Neutrophil (primary cell): ENCODE data around the gene SH2B3.
A peak's percentile ranks its signal among the peaks of the same experiment; 100 is the strongest.

Source experiments
- H3K27ac ChIP-seq: fragments of 200-600 bp; sonication (generic); 2 replicates; pipeline ENCODE4 v1.5.1; 2016; ENCODE audit warnings: mild to moderate bottlenecking, moderate library complexity
- H3K27me3 ChIP-seq: fragments of 200-600 bp; sonication (generic); 2 replicates; pipeline ENCODE4 v1.6.0; 2016; ENCODE audit warnings: mild to moderate bottlenecking
- H3K36me3 ChIP-seq: fragments of 200-600 bp; sonication (generic); 2 replicates; pipeline ENCODE4 v1.5.1; 2017
- H3K4me1 ChIP-seq, 2 experiments: fragments of 200-600 bp in 1 of 2; sonication (generic) in 1 of 2; 1 replicate in 1 of 2; 2 replicates in 1 of 2; pipeline versions ENCODE4 v1.5.1 to v1.6.1; 2013 to 2016; ENCODE audit warnings: low read depth in 1 of 2, low read length in 1 of 2, mild to moderate bottlenecking in 1 of 2, moderate library complexity in 1 of 2; ENCODE audit not compliant: control insufficient read depth in 1 of 2, insufficient read depth in 1 of 2
- H3K4me3 ChIP-seq, 2 experiments: fragments of 200-600 bp in 1 of 2; sonication (generic) in 1 of 2; 1 replicate in 1 of 2; 2 replicates in 1 of 2; pipeline ENCODE4 v1.5.1; 2013 to 2016; ENCODE audit warnings: low read depth in 1 of 2, low read length in 1 of 2, mild to moderate bottlenecking in 1 of 2, moderate library complexity in 1 of 2
- H3K9me3 ChIP-seq: fragments of 200-600 bp; sonication (generic); 2 replicates; pipeline ENCODE4 v1.5.1; 2016
- TF ChIP-seq, protein P1 (sequence below): fragments of 200-600 bp; sonication (generic); IDR thresholded peaks from 2 replicates; pipeline ENCODE4 v1.5.1; 2016; ENCODE audit warnings: antibody characterized with exemption

SH2B3 gene

GRCh38 chr12:111445726-111446581 lies 40.2 kb downstream of the SH2B3 start:
- Histone ChIP-seq H3K36me3 (peaks cover 42% of the 10 kb centered on the region), H3K27ac (peak overlapping the region; percentile 80), H3K4me3 (peak overlapping the region in 1 of 2 experiments; percentile 16), H3K27me3 (no peaks in the 10 kb centered on the region), H3K9me3 (no peaks in the 10 kb centered on the region), H3K4me1 (peaks cover 45 to 49% of the 10 kb centered on the region in 2 experiments)
- TF ChIP-seq, protein P1, sequence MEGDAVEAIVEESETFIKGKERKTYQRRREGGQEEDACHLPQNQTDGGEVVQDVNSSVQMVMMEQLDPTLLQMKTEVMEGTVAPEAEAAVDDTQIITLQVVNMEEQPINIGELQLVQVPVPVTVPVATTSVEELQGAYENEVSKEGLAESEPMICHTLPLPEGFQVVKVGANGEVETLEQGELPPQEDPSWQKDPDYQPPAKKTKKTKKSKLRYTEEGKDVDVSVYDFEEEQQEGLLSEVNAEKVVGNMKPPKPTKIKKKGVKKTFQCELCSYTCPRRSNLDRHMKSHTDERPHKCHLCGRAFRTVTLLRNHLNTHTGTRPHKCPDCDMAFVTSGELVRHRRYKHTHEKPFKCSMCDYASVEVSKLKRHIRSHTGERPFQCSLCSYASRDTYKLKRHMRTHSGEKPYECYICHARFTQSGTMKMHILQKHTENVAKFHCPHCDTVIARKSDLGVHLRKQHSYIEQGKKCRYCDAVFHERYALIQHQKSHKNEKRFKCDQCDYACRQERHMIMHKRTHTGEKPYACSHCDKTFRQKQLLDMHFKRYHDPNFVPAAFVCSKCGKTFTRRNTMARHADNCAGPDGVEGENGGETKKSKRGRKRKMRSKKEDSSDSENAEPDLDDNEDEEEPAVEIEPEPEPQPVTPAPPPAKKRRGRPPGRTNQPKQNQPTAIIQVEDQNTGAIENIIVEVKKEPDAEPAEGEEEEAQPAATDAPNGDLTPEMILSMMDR = no peak

GRCh38 chr12:111446631-111447570 lies 41.2 kb downstream of the SH2B3 start:
- Histone ChIP-seq H3K9me3 (no peaks in the 10 kb centered on the region), H3K4me1 (peaks cover 45 to 49% of the 10 kb centered on the region in 2 experiments), H3K36me3 (peaks cover 49% of the 10 kb centered on the region), H3K27ac (peak overlapping the region; percentile 80), H3K4me3 (no peak overlapping the region), H3K27me3 (no peaks in the 10 kb centered on the region)
- TF ChIP-seq, protein P1 = no peak

DNA sequence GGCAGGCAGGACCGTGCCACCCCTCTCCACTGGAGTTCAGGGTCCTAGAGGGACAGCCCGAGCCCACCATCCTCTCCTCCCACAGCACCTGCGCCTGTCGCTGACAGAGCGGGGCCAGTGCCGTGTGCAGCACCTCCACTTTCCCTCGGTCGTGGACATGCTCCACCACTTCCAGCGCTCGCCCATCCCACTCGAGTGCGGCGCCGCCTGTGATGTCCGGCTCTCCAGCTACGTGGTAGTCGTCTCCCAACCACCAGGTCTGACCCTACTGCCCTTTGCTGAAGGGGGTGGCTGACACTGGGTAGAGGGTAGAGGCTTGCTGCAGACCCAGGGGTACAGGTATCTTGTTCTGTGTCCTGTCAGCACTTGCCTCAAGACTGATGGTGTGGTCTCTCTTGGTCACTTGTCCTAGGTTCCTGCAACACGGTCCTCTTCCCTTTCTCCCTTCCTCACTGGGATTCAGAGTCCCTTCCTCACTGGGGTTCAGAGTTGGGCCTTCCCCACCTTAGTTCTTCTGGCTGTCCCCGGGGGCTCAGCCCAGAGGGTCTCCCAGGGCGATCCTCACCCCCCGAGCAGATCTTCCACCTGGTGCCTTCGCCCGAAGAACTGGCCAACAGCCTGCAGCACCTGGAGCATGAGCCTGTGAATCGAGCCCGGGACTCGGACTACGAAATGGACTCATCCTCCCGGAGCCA lies 42.0 kb downstream of the SH2B3 start:
- Histone ChIP-seq H3K27ac (no peak overlapping the region), H3K36me3 (peaks cover 52% of the 10 kb centered on the region), H3K4me3 (no peak overlapping the region), H3K4me1 (peaks cover 41 to 42% of the 10 kb centered on the region in 2 experiments), H3K27me3 (no peaks in the 10 kb centered on the region), H3K9me3 (no peaks in the 10 kb centered on the region)
- TF ChIP-seq, protein P1 = no peak

DNA sequence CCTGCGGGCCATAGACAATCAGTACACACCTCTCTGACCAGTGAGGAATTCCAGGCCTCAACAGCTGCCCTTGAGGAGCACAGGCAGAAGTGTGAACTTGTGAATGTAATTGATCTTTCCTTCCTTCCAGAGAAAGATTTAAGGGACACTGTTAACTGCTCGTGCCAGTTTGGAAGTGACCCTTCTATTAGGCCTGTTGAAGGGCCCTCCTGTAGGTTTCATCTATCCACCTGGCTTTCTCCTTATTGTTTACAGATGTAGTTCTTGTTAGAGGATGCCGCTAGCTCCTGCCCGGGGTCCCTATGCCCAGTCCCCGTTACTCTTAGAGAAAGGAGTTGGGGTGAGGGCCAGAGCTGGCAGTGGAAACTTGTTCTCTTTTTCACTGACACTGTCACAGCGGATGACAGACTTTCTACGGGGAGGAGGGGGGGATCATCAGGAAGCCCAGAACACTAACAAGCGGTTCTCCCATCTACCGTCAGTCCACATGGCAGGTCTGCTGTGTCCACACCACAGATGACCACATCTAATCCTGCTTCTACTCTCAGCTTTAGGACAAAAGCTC lies 42.6 kb downstream of the SH2B3 start:
- Histone ChIP-seq H3K27me3 (no peaks in the 10 kb centered on the region), H3K27ac (no peak overlapping the region), H3K9me3 (no peaks in the 10 kb centered on the region), H3K4me3 (no peak overlapping the region), H3K4me1 (peaks cover 34 to 36% of the 10 kb centered on the region in 2 experiments), H3K36me3 (peaks cover 58% of the 10 kb centered on the region)
- TF ChIP-seq, protein P1 = no peak
